Trophoblast cell (in vitro differentiated cells and primary cell): ENCODE measurements around the gene LDAH.
"Not testable (repeated sequence)": the region's sequence is repeated elsewhere in the genome, so short reads cannot be mapped to it uniquely, and the experiment has no call there.

Experiments used
- DNase-seq, 2 donors: peaks; one replicate each; pipeline ENCODE4 v3.0.0-alpha.2; 2016
- H2AFZ ChIP-seq: 2 replicates; pipeline ENCODE4 v1.6.1; 2013; ENCODE audit warnings: low read length, moderate library complexity, mild to moderate bottlenecking; ENCODE audit not compliant: insufficient read depth, poor library complexity
- H2AK5ac ChIP-seq: 2 replicates; pipeline ENCODE4 v1.6.1; 2013; ENCODE audit warnings: mild to moderate bottlenecking, low read length
- H2BK120ac ChIP-seq: 2 replicates; pipeline ENCODE4 v1.6.1; 2013; ENCODE audit warnings: low read length, mild to moderate bottlenecking, moderate library complexity; ENCODE audit not compliant: insufficient read depth, poor library complexity
- H2BK12ac ChIP-seq: 2 replicates; pipeline ENCODE4 v1.6.1; 2013; ENCODE audit warnings: mild to moderate bottlenecking, low read length, moderate library complexity
- H2BK5ac ChIP-seq: 2 replicates; pipeline ENCODE4 v1.6.1; 2013; ENCODE audit warnings: low read length, low read depth, moderate library complexity, mild to moderate bottlenecking; ENCODE audit not compliant: poor library complexity
- H3K14ac ChIP-seq: 2 replicates; pipeline ENCODE4 v1.6.1; 2013; ENCODE audit warnings: mild to moderate bottlenecking, low read length
- H3K18ac ChIP-seq: 2 replicates; pipeline ENCODE4 v1.6.1; 2013; ENCODE audit warnings: mild to moderate bottlenecking, low read length
- H3K23ac ChIP-seq: 2 replicates; pipeline ENCODE4 v1.6.1; 2013; ENCODE audit warnings: low read length
- H3K27ac ChIP-seq: 2 replicates; pipeline ENCODE4 v1.5.1; 2013; ENCODE audit warnings: low read depth, mild to moderate bottlenecking, inconsistent platforms, low read length, moderate library complexity
- H3K27me3 ChIP-seq: 2 replicates; pipeline ENCODE4 v1.6.1; 2013; ENCODE audit warnings: inconsistent platforms, mild to moderate bottlenecking, low read length, moderate library complexity; ENCODE audit not compliant: insufficient read depth
- H3K36me3 ChIP-seq, 2 experiments: 1 replicate in 1 of 2; 2 replicates in 1 of 2; pipeline ENCODE4 v1.6.1; 2013; ENCODE audit warnings: low read length in 2 of 2, mild to moderate bottlenecking in 2 of 2, moderate library complexity in 1 of 2; ENCODE audit not compliant: insufficient read depth in 2 of 2, control insufficient read depth in 1 of 2
- H3K4ac ChIP-seq: 2 replicates; pipeline ENCODE4 v1.6.1; 2013; ENCODE audit warnings: low read depth, mild to moderate bottlenecking, low read length, moderate library complexity
- H3K4me1 ChIP-seq, 2 experiments: 1 replicate in 1 of 2; 2 replicates in 1 of 2; pipeline ENCODE4 v1.6.1; 2013; ENCODE audit warnings: low read length in 2 of 2, mild to moderate bottlenecking in 2 of 2, moderate library complexity in 1 of 2; ENCODE audit not compliant: insufficient read depth in 2 of 2, control insufficient read depth in 1 of 2
- H3K4me2 ChIP-seq: 2 replicates; pipeline ENCODE4 v1.6.1; 2013; ENCODE audit warnings: inconsistent platforms, mild to moderate bottlenecking, low read length, moderate library complexity
- H3K4me3 ChIP-seq: 2 replicates; pipeline ENCODE4 v1.5.1; 2013; ENCODE audit warnings: mild to moderate bottlenecking, low read depth, low read length, inconsistent platforms
- H3K79me1 ChIP-seq: one replicate; pipeline ENCODE4 v1.6.1; 2013; ENCODE audit warnings: low read length
- H3K79me2 ChIP-seq: 2 replicates; pipeline ENCODE4 v1.6.1; 2013; ENCODE audit warnings: low read length, mild to moderate bottlenecking; ENCODE audit not compliant: control insufficient read depth, insufficient read depth, poor library complexity
- H3K9ac ChIP-seq: 2 replicates; pipeline ENCODE4 v1.6.1; 2013; ENCODE audit warnings: mild to moderate bottlenecking, low read length
- H3K9me3 ChIP-seq: 2 replicates; pipeline ENCODE4 v1.6.1; 2013; ENCODE audit warnings: low read depth, mild to moderate bottlenecking, control low read depth, inconsistent platforms, low read length; ENCODE audit not compliant: insufficient read depth
- H4K12ac ChIP-seq: 2 replicates; pipeline ENCODE4 v1.6.1; 2013; ENCODE audit warnings: low read depth, mild to moderate bottlenecking, low read length, moderate library complexity
- H4K8ac ChIP-seq: 2 replicates; pipeline ENCODE4 v1.6.1; 2013; ENCODE audit warnings: low read depth, mild to moderate bottlenecking, low read length, moderate library complexity
- H4K91ac ChIP-seq: one replicate; pipeline ENCODE4 v1.6.1; 2013; ENCODE audit warnings: low read depth, mild to moderate bottlenecking, low read length, moderate library complexity
- WGBS: extraction: QIAGEN DNeasy Blood & Tissue Kit; methylation state at CpG from one replicate; pipeline ENCODE4 v1.1.7; 2013; ENCODE audit warnings: missing lambda C conversion rate; ENCODE audit not compliant: insufficient read length, insufficient coverage; ENCODE audit errors: extremely low coverage; 5-methylcytosine and 5-hydroxymethylcytosine counted together

The LDAH gene

DNA sequence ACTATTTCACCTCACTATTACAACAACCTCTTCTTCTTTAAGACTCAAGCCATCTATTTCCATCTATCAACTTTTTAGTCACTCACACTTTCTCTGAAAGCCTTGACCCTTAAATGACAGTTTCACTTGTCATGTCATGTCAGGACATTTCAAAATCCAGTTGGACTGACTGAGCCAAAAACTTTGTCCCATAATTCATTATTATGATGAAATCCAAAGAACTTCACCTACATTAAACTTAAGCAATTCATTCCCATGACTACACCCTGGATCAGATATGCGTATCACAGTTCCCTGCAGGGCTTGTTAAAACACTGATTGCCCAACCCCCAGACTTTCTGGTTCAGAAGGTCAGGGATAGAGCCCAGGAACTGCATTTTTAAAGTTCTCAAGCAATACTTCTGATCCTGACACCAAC is 26.5 kb downstream of the LDAH start:
- Histone ChIP-seq H2BK5ac (no peak overlapping the region), H3K14ac (no peak overlapping the region), H4K8ac (no peak overlapping the region), H3K79me1 (peaks cover 3% of the 10 kb centered on the region), H3K9me3 (no peaks in the 10 kb centered on the region), H3K36me3 (peaks cover 0 to 2% of the 10 kb centered on the region in 2 experiments), H2AK5ac (no peak overlapping the region), H3K4me1 (peaks cover 0 to 2% of the 10 kb centered on the region in 2 experiments), H3K27ac (peak overlapping the region; percentile 36), H3K23ac (no peak overlapping the region), H2BK12ac (no peak overlapping the region), H3K9ac (no peak overlapping the region), H3K18ac (no peak overlapping the region), H3K27me3 (no peaks in the 10 kb centered on the region), H3K4me2 (no peak overlapping the region), H2AFZ (no peak overlapping the region), H3K4ac (no peak overlapping the region), H4K91ac (no peak overlapping the region), H3K4me3 (no peak overlapping the region), H3K79me2 (no peaks in the 10 kb centered on the region), H2BK120ac (no peak overlapping the region), H4K12ac (no peak overlapping the region)
- WGBS, result no CpG with 5 or more reads among the region's 1 CpG
- DNase-seq, result peak; percentile 89 to 95

DNA sequence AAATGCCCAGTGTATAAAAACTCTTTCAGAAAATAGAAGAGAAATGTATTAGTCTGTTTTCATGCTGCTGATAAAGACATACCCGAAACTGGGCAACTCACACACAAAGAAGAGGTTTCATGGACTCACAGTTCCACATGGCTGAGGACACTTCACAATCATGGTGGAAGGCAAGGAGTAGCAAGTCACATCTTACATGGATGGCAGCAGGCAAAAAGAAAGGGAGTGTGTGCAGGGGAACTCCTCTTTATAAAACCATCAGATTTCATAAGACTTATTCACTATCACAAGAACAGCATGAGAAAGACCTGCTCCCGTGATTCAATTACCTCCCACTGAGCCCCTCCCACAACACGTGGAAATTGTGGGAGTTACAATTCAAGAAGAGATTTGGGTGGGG is 29.0 kb downstream of the LDAH start:
- not testable (repeated sequence) for H2BK120ac ChIP-seq, H3K79me1 ChIP-seq, H3K36me3 ChIP-seq, H3K4ac ChIP-seq, H3K9ac ChIP-seq, H2BK5ac ChIP-seq, H3K18ac ChIP-seq, H4K91ac ChIP-seq, H2AFZ ChIP-seq, H3K4me3 ChIP-seq, H2BK12ac ChIP-seq, H3K14ac ChIP-seq, H3K9me3 ChIP-seq, H4K12ac ChIP-seq, H3K27ac ChIP-seq, H3K4me2 ChIP-seq, H2AK5ac ChIP-seq, H3K79me2 ChIP-seq, H4K8ac ChIP-seq, H3K4me1 ChIP-seq, H3K23ac ChIP-seq, DNase-seq, H3K27me3 ChIP-seq
- WGBS, result no CpG with 5 or more reads among the region's 3 CpGs

DNA sequence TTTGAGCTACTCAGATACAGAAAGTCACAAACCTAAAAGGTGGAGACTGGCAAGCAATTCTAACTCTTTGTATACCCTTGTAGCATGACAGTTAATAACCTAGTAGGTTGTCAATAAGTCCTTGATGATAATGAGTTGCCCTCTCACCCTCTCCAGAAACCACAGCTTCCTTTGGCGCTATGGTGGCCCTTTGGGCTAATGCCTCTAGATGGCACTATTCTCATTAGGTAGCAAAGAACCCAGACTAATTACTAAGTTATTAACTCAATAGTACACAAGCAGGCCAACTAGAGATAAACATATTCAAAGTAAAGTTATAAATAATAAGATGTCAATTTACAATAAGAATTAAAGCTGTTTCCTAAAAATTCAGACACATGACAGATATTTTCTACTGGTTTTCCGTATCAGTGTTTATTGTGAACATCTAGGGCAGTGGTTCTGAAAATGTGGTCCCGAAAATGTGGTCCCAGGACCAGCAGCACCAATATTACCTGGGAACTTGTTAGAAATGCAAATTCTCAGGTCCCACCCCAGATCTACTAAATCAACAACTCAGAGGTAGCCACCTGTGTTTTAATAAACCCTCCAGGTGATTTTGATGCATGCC is 41.1 kb downstream of the LDAH start:
- Histone ChIP-seq H3K9me3 (no peaks in the 10 kb centered on the region), H3K4me2 (no peak overlapping the region), H3K36me3 (peaks cover 2 to 4% of the 10 kb centered on the region in 2 experiments), H3K9ac (no peak overlapping the region), H2BK120ac (no peak overlapping the region), H3K27me3 (no peaks in the 10 kb centered on the region), H3K79me2 (no peaks in the 10 kb centered on the region), H3K4ac (no peak overlapping the region), H2BK12ac (no peak overlapping the region), H3K27ac (no peak overlapping the region), H3K18ac (no peak overlapping the region), H2AFZ (no peak overlapping the region), H4K8ac (no peak overlapping the region), H3K14ac (no peak overlapping the region), H3K4me1 (no peaks in the 10 kb centered on the region), H4K91ac (no peak overlapping the region), H4K12ac (no peak overlapping the region), H2BK5ac (no peak overlapping the region), H3K79me1 (no peaks in the 10 kb centered on the region), H2AK5ac (no peak overlapping the region), H3K4me3 (no peak overlapping the region), H3K23ac (no peak overlapping the region)
- peak; percentile 15 to 60 for DNase-seq
- WGBS, result no CpG with 5 or more reads among the region's 3 CpGs

DNA sequence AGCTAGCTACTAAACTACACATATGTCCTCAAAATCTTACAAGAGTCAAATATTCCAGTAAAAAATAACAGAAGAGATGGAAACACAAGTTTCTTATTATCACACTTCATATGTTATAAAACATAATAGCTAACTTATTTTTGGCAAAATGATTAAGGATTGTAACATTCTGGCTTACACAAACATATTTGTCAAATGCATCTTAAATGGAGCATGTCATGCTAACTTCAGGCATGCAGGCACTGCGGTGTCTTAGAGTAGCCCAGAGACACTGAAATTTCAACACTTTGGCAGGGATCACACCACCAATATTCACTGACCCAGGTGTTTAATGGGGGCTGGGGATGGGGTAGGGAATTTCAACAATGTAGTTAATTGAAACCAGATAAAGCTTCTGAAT is 51.6 kb downstream of the LDAH start:
- no peak overlapping the region for H3K4me3 ChIP-seq
- no peak overlapping the region for H4K8ac ChIP-seq
- no peak overlapping the region for H3K18ac ChIP-seq
- H3K36me3 ChIP-seq, result peaks cover 6 to 9% of the 10 kb centered on the region in 2 experiments
- no peak overlapping the region for H3K4me2 ChIP-seq
- no peak overlapping the region for H2AK5ac ChIP-seq
- H3K9ac ChIP-seq, result no peak overlapping the region
- no peak overlapping the region for H3K14ac ChIP-seq
- H3K9me3 ChIP-seq, result no peaks in the 10 kb centered on the region
- no peak overlapping the region for H2BK5ac ChIP-seq
- no peaks in the 10 kb centered on the region for H3K79me1 ChIP-seq
- H4K12ac ChIP-seq, result no peak overlapping the region
- H4K91ac ChIP-seq, result no peak overlapping the region
- no peak overlapping the region for H2AFZ ChIP-seq
- DNase-seq, result no peak
- no peaks in the 10 kb centered on the region for H3K79me2 ChIP-seq
- no peak overlapping the region for H3K27ac ChIP-seq
- no peaks in the 10 kb centered on the region for H3K4me1 ChIP-seq
- no peaks in the 10 kb centered on the region for H3K27me3 ChIP-seq
- no peak overlapping the region for H2BK120ac ChIP-seq
- no peak overlapping the region for H3K4ac ChIP-seq
- H2BK12ac ChIP-seq, result no peak overlapping the region
- WGBS, result no CpG with 5 or more reads among the region's 1 CpG
- no peak overlapping the region for H3K23ac ChIP-seq
